Tibial nerve (tissue), 4 donors: Measurements from ENCODE around the gene CACNA1E. TPM values are rescaled to one million over a fixed set of nuclear protein-coding genes. Genes with fewer than 3 reads are reported as not detected.
"Not testable (repeated sequence)": the region's sequence is repeated elsewhere in the genome, so short reads cannot be mapped to it uniquely, and the experiment has no call there.

Source experiments
- DNase-seq, 2 donors: peaks; one replicate each; pipeline ENCODE4 v3.0.0-alpha.2; 2019; ENCODE audit warnings: low spot score in 2 of 2
- H3K27ac ChIP-seq, 4 donors: fragments of 200-600 bp; sonication (generic) in 3 of 4; one replicate each; pipeline ENCODE4 v1.5.1; 2017 to 2019; ENCODE audit warnings: mild to moderate bottlenecking in 1 of 4
- H3K27me3 ChIP-seq, 2 donors: fragments of 200-600 bp; sonication (generic) in 1 of 2; one replicate each; pipeline versions ENCODE4 v1.5.1 to v1.6.0; 2017 to 2019
- H3K36me3 ChIP-seq, 3 donors: fragments of 200-600 bp; sonication (generic); one replicate each; pipeline ENCODE4 v1.5.1; 2018 to 2019
- H3K4me1 ChIP-seq, 4 donors: fragments of 200-600 bp; sonication (generic) in 3 of 4; one replicate each; pipeline ENCODE4 v1.5.1; 2017 to 2019
- H3K4me3 ChIP-seq, 4 donors: fragments of 200-600 bp; sonication (generic) in 3 of 4; one replicate each; pipeline ENCODE4 v1.5.1; 2017 to 2019; ENCODE audit warnings: mild to moderate bottlenecking in 1 of 4, moderate library complexity in 1 of 4
- H3K9me3 ChIP-seq, 4 donors: fragments of 200-600 bp; sonication (generic) in 3 of 4; one replicate each; pipeline ENCODE4 v1.5.1; 2017 to 2019
- EP300 ChIP-seq, 2 donors: sonication (generic); formaldehyde crosslinking; IDR thresholded peaks; one replicate each; pipeline ENCODE4 v1.6.1; 2017; ENCODE audit warnings: antibody characterized with exemption in 2 of 2, mild to moderate bottlenecking in 1 of 2
- POLR2A ChIP-seq, 2 donors: fragments of 450-650 bp; IDR thresholded peaks; one replicate each; pipeline ENCODE4 v1.6.1; 2017; ENCODE audit warnings: antibody characterized with exemption in 2 of 2, mild to moderate bottlenecking in 2 of 2, moderate library complexity in 2 of 2
- WGBS, 2 donors: methylation state at CpG; one replicate each; pipeline ENCODE4 v1.1.5; 2018; 5-methylcytosine and 5-hydroxymethylcytosine counted together
- total RNA-seq, 4 donors: library from RNA; depleted of rRNA; stranded (reverse); fragments of >200 nt; gene quantifications; one replicate each; pipeline ENCODE4 v1.1.0, GENCODE V29; 2016
- TF ChIP-seq, protein P1 (sequence below), 5 experiments: fragments of 200-600 bp in 3 of 5; fragments of 450-650 bp in 2 of 5; sonication (generic) in 3 of 5; IDR thresholded peaks; one replicate each; pipeline ENCODE4 v1.5.1; 2016 to 2019; ENCODE audit warnings: antibody characterized with exemption in 5 of 5, mild to moderate bottlenecking in 3 of 5, moderate library complexity in 2 of 5

CACNA1E gene
- total RNA-seq, 4 donors from 2014 or later: not detected

- H3K4me1 ChIP-seq: no peaks in the 10 kb centered on the region
- peaks cover 0 to 10% (median under 1%) of the 10 kb centered on the region in 4 donors for H3K9me3 ChIP-seq
- TF ChIP-seq POLR2A (IDR thresholded peaks at IDR 0.05) (no peak), EP300 (IDR thresholded peaks at IDR 0.05) (no peak)
- TF ChIP-seq, protein P1, sequence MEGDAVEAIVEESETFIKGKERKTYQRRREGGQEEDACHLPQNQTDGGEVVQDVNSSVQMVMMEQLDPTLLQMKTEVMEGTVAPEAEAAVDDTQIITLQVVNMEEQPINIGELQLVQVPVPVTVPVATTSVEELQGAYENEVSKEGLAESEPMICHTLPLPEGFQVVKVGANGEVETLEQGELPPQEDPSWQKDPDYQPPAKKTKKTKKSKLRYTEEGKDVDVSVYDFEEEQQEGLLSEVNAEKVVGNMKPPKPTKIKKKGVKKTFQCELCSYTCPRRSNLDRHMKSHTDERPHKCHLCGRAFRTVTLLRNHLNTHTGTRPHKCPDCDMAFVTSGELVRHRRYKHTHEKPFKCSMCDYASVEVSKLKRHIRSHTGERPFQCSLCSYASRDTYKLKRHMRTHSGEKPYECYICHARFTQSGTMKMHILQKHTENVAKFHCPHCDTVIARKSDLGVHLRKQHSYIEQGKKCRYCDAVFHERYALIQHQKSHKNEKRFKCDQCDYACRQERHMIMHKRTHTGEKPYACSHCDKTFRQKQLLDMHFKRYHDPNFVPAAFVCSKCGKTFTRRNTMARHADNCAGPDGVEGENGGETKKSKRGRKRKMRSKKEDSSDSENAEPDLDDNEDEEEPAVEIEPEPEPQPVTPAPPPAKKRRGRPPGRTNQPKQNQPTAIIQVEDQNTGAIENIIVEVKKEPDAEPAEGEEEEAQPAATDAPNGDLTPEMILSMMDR (IDR thresholded peaks at IDR 0.05): no peak
- H3K27ac ChIP-seq: no peak overlapping the region
- no peak for DNase-seq
- no peak overlapping the region for H3K4me3 ChIP-seq
- H3K36me3 ChIP-seq: no peaks in the 10 kb centered on the region
- no peaks in the 10 kb centered on the region for H3K27me3 ChIP-seq
Measured at GRCh38 chr1:181821701-181822100, 338.4 kb downstream of the CACNA1E start.

DNA sequence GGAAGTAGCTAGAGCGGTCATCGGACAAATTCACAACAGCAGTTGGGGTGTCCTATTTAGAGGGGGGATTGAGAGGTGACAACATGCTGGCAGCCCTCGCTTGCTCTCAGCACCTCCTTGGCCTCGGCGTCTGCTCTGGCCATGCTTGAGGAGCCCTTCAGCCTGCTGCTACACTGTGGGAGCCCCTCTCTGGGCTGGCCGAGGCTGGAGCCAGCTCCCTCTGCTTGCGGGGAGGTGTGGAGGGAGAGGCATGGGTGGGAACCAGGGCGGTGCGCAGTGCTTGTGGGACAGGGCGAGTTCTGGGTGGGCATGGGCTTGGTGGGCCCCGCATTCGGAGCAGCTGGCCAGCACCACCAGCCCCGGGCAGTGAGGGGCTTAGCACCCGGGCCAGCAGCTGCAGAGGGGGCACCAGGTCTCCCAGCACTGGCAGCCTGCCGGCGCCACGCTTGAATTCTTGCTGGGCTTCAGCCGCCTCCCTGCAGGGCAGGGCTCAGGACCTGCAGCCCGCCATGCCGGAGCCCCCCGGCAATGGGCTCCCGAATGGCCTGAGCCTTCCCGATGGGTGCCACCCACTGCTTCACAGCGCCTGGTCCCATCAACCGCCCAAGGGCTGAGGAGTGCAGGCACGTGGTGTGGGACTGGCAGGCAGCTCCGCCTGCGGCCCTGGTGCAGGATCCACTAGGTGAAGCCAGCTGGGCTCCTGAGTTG, 349.0 kb downstream of the CACNA1E start:
- H3K4me3 ChIP-seq, H3K27me3 ChIP-seq, H3K27ac ChIP-seq, H3K4me1 ChIP-seq, DNase-seq, H3K36me3 ChIP-seq: not testable (repeated sequence)
- H3K9me3 ChIP-seq: peaks cover 0 to 49% (median 5%) of the 10 kb centered on the region in 4 donors
- WGBS, 2 donors: 94 to 96% methylated on average over 17 to 23 of the region's 28 CpGs

- Histone ChIP-seq H3K27me3 (no peaks in the 10 kb centered on the region), H3K36me3 (no peaks in the 10 kb centered on the region), H3K4me3 (no peak overlapping the region), H3K27ac (no peak overlapping the region), H3K4me1 (no peaks in the 10 kb centered on the region), H3K9me3 (peaks cover 0 to 3% (median 0%) of the 10 kb centered on the region in 4 donors)
- TF ChIP-seq EP300 (IDR thresholded peaks at IDR 0.05) (no peak), POLR2A (IDR thresholded peaks at IDR 0.05) (no peak)
- TF ChIP-seq, protein P1 (IDR thresholded peaks at IDR 0.05): no peak
- 89 to 92% methylated on average over 5 of the region's 5 CpGs for WGBS, 2 donors
- no peak for DNase-seq
Measured at GRCh38 chr1:181846001-181846645, 362.8 kb downstream of the CACNA1E start.

GRCh38 chr1:181846681-181847080, 363.4 kb downstream of the CACNA1E start:
- peaks cover 0 to 7% (median 0%) of the 10 kb centered on the region in 4 donors for H3K9me3 ChIP-seq
- no peaks in the 10 kb centered on the region for H3K27me3 ChIP-seq
- H3K4me3 ChIP-seq: no peak overlapping the region
- no peak for DNase-seq
- H3K27ac ChIP-seq: no peak overlapping the region
- H3K4me1 ChIP-seq: no peaks in the 10 kb centered on the region
- H3K36me3 ChIP-seq: no peaks in the 10 kb centered on the region
- TF ChIP-seq, protein P1 (IDR thresholded peaks at IDR 0.05): no peak
- no peak for TF ChIP-seq POLR2A (IDR thresholded peaks at IDR 0.05)
- TF ChIP-seq EP300 (IDR thresholded peaks at IDR 0.05): no peak

GRCh38 chr1:181849071-181849470, 365.8 kb downstream of the CACNA1E start:
- no peaks in the 10 kb centered on the region for H3K36me3 ChIP-seq
- H3K27ac ChIP-seq: no peak overlapping the region
- WGBS, 2 donors: 66 to 72% methylated on average over 4 of the region's 4 CpGs
- no peaks in the 10 kb centered on the region for H3K27me3 ChIP-seq
- H3K4me1 ChIP-seq: no peaks in the 10 kb centered on the region
- no peak overlapping the region for H3K4me3 ChIP-seq
- no peak for DNase-seq
- H3K9me3 ChIP-seq: peaks cover 0 to 22% (median 0%) of the 10 kb centered on the region in 4 donors
- TF ChIP-seq EP300 (IDR thresholded peaks at IDR 0.05) (no peak), POLR2A (IDR thresholded peaks at IDR 0.05) (no peak)
- TF ChIP-seq, protein P1 (IDR thresholded peaks at IDR 0.05): no peak

- not testable (repeated sequence) for H3K4me3 ChIP-seq, H3K36me3 ChIP-seq, H3K27me3 ChIP-seq, H3K27ac ChIP-seq, DNase-seq, H3K4me1 ChIP-seq
- 81 to 85% methylated on average over 2 of the region's 2 CpGs for WGBS, 2 donors
- peaks cover 0 to 29% (median 0%) of the 10 kb centered on the region in 4 donors for H3K9me3 ChIP-seq
Measured at GRCh38 chr1:181854212-181854611, 370.9 kb downstream of the CACNA1E start.
